ENCODE data around the gene KDM5A. TPM values are rescaled to one million over a fixed set of nuclear protein-coding genes. Genes with fewer than 3 reads are reported as not detected.
A peak's percentile ranks its signal among the peaks of the same experiment; 100 is the strongest.

The KDM5A gene
- polyA plus RNA-seq, 6 donors from 2014 or later = 39.4 to 95.8 (median 52.5) TPM

GRCh38 chr12:288687-289086 lies 100.4 kb downstream of the KDM5A start:
- ATAC-seq (ENCODE audit: low read depth in 2 of 2) = no peak
- no peak for DNase-seq
- Mint-ChIP-seq H3K4me1 (peaks cover 0 to 16% (median 9%) of the 10 kb centered on the region in 3 donors), H3K4me3 (no peak overlapping the region), H3K9me3 (no peaks in the 10 kb centered on the region), H3K27me3 (no peaks in the 10 kb centered on the region), H3K27ac (no peak overlapping the region), H3K36me3 (peaks cover 27 to 32% of the 10 kb centered on the region in 2 donors)

DNA sequence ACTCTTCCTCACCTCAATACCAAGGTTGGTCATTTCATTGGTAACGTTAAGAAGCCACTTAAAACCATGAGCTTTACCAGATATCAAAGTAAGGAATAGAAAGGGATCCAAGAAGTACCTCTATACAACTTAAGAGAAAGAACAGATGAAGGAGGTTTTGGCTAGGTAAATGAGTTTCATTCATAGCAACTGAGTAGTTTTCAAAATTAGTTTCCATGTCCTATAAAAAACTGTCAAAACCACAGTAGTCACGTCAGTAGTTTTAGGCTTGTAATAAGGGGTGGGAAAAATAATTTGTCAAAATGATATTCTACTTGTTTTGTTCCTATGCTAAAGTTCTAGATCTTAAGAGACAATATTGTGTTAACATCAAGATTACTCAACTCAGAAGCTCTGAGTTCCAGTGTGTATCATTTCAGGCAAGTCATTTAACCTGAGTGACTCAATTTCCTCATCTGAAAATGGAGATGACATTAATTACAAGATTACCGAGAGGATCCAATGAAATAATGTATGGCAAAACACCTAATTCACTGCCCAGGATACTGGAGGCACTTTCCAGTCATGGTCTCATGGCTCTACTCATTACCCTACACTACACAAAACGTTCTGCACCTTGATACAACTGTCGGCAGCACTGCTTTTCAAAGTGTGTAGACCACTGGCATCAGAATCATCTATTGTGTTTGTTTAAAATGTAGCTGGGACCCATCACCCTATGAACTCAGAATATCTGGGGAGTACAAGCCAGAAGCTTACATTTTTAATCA lies 102.4 kb downstream of the KDM5A start:
- no peak for DNase-seq
- no peak for ATAC-seq (ENCODE audit: low read depth in 2 of 2)
- Mint-ChIP-seq H3K27me3 (no peaks in the 10 kb centered on the region), H3K27ac (peak overlapping the region in 1 of 6 donors; percentile 11), H3K9me3 (no peaks in the 10 kb centered on the region), H3K4me3 (no peak overlapping the region), H3K36me3 (peaks cover 16 to 23% of the 10 kb centered on the region in 2 donors), H3K4me1 (peaks cover 0 to 16% (median 10%) of the 10 kb centered on the region in 3 donors)

- H3K36me3 Mint-ChIP-seq = peaks cover 0 to 7% of the 10 kb centered on the region in 2 donors
- H3K4me3 Mint-ChIP-seq = no peak overlapping the region
- H3K4me1 Mint-ChIP-seq = peaks cover 0 to 7% (median 5%) of the 10 kb centered on the region in 3 donors
- H3K27me3 Mint-ChIP-seq = no peaks in the 10 kb centered on the region
- peak overlapping the region in 2 of 6 donors; percentile 51 to 80 for H3K27ac Mint-ChIP-seq
- peaks cover 0 to 3% (median 0%) of the 10 kb centered on the region in 7 donors for H3K9me3 Mint-ChIP-seq
- ATAC-seq (ENCODE audit: low read depth in 2 of 2) (no peak), DNase-seq (no peak)
Observed at GRCh38 chr12:278046-278445, 111.1 kb downstream of the KDM5A start.

GRCh38 chr12:275812-276211 lies 113.3 kb downstream of the KDM5A start:
- H3K27ac Mint-ChIP-seq = no peak overlapping the region
- ATAC-seq (ENCODE audit: low read depth in 2 of 2) = no peak
- H3K36me3 Mint-ChIP-seq = no peaks in the 10 kb centered on the region
- DNase-seq = no peak
- H3K27me3 Mint-ChIP-seq = no peaks in the 10 kb centered on the region
- H3K4me1 Mint-ChIP-seq = peaks cover 0 to 7% (median 5%) of the 10 kb centered on the region in 3 donors
- H3K4me3 Mint-ChIP-seq = no peak overlapping the region
- peaks cover 0 to 3% (median 0%) of the 10 kb centered on the region in 7 donors for H3K9me3 Mint-ChIP-seq

- no peaks in the 10 kb centered on the region for H3K27me3 Mint-ChIP-seq
- no peak overlapping the region for H3K27ac Mint-ChIP-seq
- no peaks in the 10 kb centered on the region for H3K36me3 Mint-ChIP-seq
- no peak for ATAC-seq (ENCODE audit: low read depth in 2 of 2)
- H3K4me3 Mint-ChIP-seq = no peak overlapping the region
- peaks cover 0 to 3% (median 0%) of the 10 kb centered on the region in 7 donors for H3K9me3 Mint-ChIP-seq
- DNase-seq = no peak
- peaks cover 0 to 7% (median 5%) of the 10 kb centered on the region in 3 donors for H3K4me1 Mint-ChIP-seq
Observed at GRCh38 chr12:273382-273781, 115.7 kb downstream of the KDM5A start.

DNA sequence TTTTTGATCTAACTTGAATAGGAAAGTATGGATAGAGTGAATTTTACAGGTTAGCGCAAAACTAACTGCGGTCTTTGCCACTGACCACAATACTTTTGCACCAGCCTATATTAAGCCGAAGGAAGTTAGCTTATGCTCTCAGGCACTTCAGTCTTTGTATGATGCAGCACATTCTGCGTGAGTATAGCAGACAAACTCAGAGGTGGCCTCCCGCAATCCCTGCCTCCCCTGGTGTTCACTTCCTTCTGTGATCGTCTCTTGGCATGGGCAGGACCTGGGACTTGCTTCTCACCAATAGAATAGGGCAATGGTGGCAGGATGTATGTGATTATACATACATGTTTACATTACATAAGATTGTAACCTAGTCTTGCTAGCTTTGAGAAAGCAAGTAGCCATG lies 116.2 kb downstream of the KDM5A start:
- no peak overlapping the region for H3K4me3 Mint-ChIP-seq
- no peak overlapping the region for H3K27ac Mint-ChIP-seq
- peaks cover 0 to 3% (median 0%) of the 10 kb centered on the region in 7 donors for H3K9me3 Mint-ChIP-seq
- no peaks in the 10 kb centered on the region for H3K27me3 Mint-ChIP-seq
- DNase-seq (no peak), ATAC-seq (ENCODE audit: low read depth in 2 of 2) (no peak)
- H3K4me1 Mint-ChIP-seq = peaks cover 0 to 7% (median 2%) of the 10 kb centered on the region in 3 donors
- H3K36me3 Mint-ChIP-seq = no peaks in the 10 kb centered on the region

DNA sequence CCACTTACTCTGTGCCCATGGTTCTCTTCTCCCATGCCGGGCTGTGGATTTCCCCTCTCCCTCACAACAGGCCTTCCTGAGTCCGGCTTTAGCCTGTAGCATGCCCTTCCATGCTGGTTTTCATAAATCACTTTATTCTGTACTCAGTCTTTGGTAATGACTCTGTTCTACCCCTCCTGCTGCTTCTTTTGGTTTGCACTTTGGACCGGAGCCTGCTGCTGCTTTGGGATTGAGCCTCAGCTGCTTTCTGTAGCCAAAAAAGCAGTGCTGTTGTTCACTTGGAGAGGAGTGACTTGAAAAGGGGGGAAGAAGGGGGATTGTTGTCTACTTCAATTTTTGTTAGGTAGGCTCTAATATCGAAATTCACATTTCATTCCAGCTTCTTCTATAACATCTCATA lies 118.0 kb downstream of the KDM5A start:
- Mint-ChIP-seq H3K36me3 (no peaks in the 10 kb centered on the region), H3K4me1 (peaks cover 0 to 4% (median 0%) of the 10 kb centered on the region in 3 donors), H3K9me3 (peaks cover 0 to under 1% (median 0%) of the 10 kb centered on the region in 7 donors), H3K4me3 (no peak overlapping the region), H3K27me3 (no peaks in the 10 kb centered on the region), H3K27ac (peak overlapping the region in 1 of 6 donors; percentile 89)
- DNase-seq = no peak
- ATAC-seq (ENCODE audit: low read depth in 2 of 2) = no peak

DNA sequence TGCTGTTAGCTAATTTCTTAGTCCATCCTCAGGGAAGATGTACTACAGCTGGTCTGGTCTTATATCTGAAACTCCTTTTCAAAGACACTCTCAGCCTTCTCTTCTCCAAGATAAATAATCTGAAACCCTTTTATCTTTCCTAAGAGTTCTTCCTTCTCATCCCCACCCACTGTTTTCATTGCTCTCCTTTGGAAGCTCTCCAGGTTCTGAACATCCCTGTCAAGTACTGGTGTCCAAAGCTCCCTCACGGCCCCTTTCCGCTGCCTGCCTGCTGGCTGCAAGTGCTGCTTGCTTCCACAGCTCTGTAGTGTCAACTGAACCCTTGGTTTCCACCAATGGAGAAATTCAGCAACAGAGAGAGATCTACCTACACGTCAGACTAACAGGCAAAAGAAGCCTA lies 119.9 kb downstream of the KDM5A start:
- Mint-ChIP-seq H3K27ac (no peak overlapping the region), H3K4me3 (no peak overlapping the region), H3K9me3 (no peaks in the 10 kb centered on the region), H3K27me3 (no peaks in the 10 kb centered on the region), H3K36me3 (no peaks in the 10 kb centered on the region), H3K4me1 (no peaks in the 10 kb centered on the region)
- DNase-seq (no peak), ATAC-seq (ENCODE audit: low read depth in 2 of 2) (no peak)

- ATAC-seq (ENCODE audit: low read depth in 2 of 2) (no peak), DNase-seq (no peak)
- no peaks in the 10 kb centered on the region for H3K9me3 Mint-ChIP-seq
- no peaks in the 10 kb centered on the region for H3K36me3 Mint-ChIP-seq
- peak overlapping the region in 1 of 6 donors; percentile 72 for H3K27ac Mint-ChIP-seq
- no peak overlapping the region for H3K4me3 Mint-ChIP-seq
- no peaks in the 10 kb centered on the region for H3K4me1 Mint-ChIP-seq
- peaks cover 0 to 7% (median 4%) of the 10 kb centered on the region in 3 donors for H3K27me3 Mint-ChIP-seq
Observed at GRCh38 chr12:268483-268840, 120.7 kb downstream of the KDM5A start.

GRCh38 chr12:267581-268482 lies 121.3 kb downstream of the KDM5A start:
- Mint-ChIP-seq H3K4me1 (no peaks in the 10 kb centered on the region), H3K9me3 (no peaks in the 10 kb centered on the region), H3K27ac (peak overlapping the region in 2 of 6 donors; percentile 65 to 72), H3K36me3 (no peaks in the 10 kb centered on the region), H3K4me3 (no peak overlapping the region), H3K27me3 (peaks cover 0 to 7% (median 5%) of the 10 kb centered on the region in 3 donors)
- ATAC-seq (ENCODE audit: low read depth in 2 of 2) (no peak), DNase-seq (no peak)

DNA sequence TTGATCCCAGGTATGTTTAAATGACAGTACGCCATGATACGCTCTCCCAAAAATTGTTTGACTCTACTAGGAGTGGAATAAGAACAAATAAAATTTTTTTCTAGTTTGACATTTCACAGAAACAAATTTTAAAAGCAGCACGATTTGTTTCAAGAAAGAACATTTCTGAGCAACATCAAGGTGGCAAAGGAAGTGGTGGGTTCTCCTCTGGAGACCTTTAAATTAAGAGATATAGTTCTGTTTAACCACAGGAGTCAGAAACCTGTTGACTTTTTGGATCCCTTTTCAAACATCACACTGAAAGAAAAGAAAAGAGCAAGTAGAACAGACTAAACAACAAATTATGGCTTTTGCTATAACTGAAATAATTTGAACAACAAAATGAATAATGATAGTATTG lies 124.0 kb downstream of the KDM5A start:
- Mint-ChIP-seq H3K9me3 (no peaks in the 10 kb centered on the region), H3K36me3 (no peaks in the 10 kb centered on the region), H3K27me3 (peaks cover 7 to 24% (median 17%) of the 10 kb centered on the region in 3 donors), H3K4me1 (no peaks in the 10 kb centered on the region), H3K27ac (no peak overlapping the region), H3K4me3 (no peak overlapping the region)
- DNase-seq (no peak), ATAC-seq (ENCODE audit: low read depth in 2 of 2) (no peak)

DNA sequence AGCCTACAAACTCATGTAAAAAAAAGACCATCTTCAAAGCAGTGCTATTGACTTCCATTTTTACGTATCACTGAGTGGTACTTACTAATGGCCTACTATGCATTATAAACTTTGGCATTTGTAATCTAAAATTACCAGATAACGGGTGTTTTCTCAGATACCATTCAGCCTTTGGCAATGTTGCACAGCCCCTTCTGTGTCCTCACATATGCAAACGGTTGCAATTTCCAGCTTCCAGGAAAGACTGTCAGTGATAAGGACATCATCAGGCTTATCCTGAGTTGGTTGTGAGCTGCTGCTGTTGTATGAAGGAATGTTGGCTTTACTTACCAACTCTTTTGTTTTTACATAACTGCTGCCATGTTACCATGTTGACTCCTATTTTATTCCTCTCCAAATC lies 124.9 kb downstream of the KDM5A start:
- no peak for DNase-seq
- no peak overlapping the region for H3K4me3 Mint-ChIP-seq
- no peak overlapping the region for H3K27ac Mint-ChIP-seq
- H3K9me3 Mint-ChIP-seq = no peaks in the 10 kb centered on the region
- no peaks in the 10 kb centered on the region for H3K36me3 Mint-ChIP-seq
- no peak for ATAC-seq (ENCODE audit: low read depth in 2 of 2)
- no peaks in the 10 kb centered on the region for H3K4me1 Mint-ChIP-seq
- H3K27me3 Mint-ChIP-seq = peaks cover 11 to 32% (median 24%) of the 10 kb centered on the region in 3 donors

GRCh38 chr12:263574-263973 lies 125.5 kb downstream of the KDM5A start:
- no peaks in the 10 kb centered on the region for H3K9me3 Mint-ChIP-seq
- H3K36me3 Mint-ChIP-seq = peaks cover 0 to under 1% of the 10 kb centered on the region in 2 donors
- no peak for DNase-seq
- peaks cover 12 to 33% (median 26%) of the 10 kb centered on the region in 3 donors for H3K27me3 Mint-ChIP-seq
- H3K4me3 Mint-ChIP-seq = no peak overlapping the region
- no peak for ATAC-seq (ENCODE audit: low read depth in 2 of 2)
- no peak overlapping the region for H3K27ac Mint-ChIP-seq
- no peaks in the 10 kb centered on the region for H3K4me1 Mint-ChIP-seq

Measured in naive B cell (primary cell).